ENCODE measurements around the gene DENND5B.
"Not testable (repeated sequence)": the region's sequence is repeated elsewhere in the genome, so short reads cannot be mapped to it uniquely, and the experiment has no call there.

DENND5B gene

GRCh38 chr12:31516702-31517101, 74.2 kb downstream of the DENND5B start:
- Histone ChIP-seq H3K4me3 (ENCODE audit: low read length) (no peak overlapping the region), H3K36me3 (ENCODE audit: control insufficient read depth, insufficient read depth, low read length) (no peaks in the 10 kb centered on the region), H3K9me3 (ENCODE audit: control insufficient read depth, low read length) (no peaks in the 10 kb centered on the region), H3K4me1 (ENCODE audit: control insufficient read depth, insufficient read depth, low read length) (no peaks in the 10 kb centered on the region), H3K27me3 (ENCODE audit: control insufficient read depth, insufficient read depth, low read length) (no peaks in the 10 kb centered on the region), H3K9ac (ENCODE audit: low read length) (no peak overlapping the region)

GRCh38 chr12:31514912-31515311, 76.0 kb downstream of the DENND5B start:
- no peaks in the 10 kb centered on the region for H3K27me3 ChIP-seq (ENCODE audit: control insufficient read depth, insufficient read depth, low read length)

GRCh38 chr12:31510034-31510433, 80.9 kb downstream of the DENND5B start:
- Histone ChIP-seq H3K9ac (ENCODE audit: low read length) (no peak overlapping the region), H3K27me3 (ENCODE audit: control insufficient read depth, insufficient read depth, low read length) (no peaks in the 10 kb centered on the region), H3K4me3 (ENCODE audit: low read length) (no peak overlapping the region), H3K36me3 (ENCODE audit: control insufficient read depth, insufficient read depth, low read length) (no peaks in the 10 kb centered on the region), H3K9me3 (ENCODE audit: control insufficient read depth, low read length) (no peaks in the 10 kb centered on the region), H3K4me1 (ENCODE audit: control insufficient read depth, insufficient read depth, low read length) (no peaks in the 10 kb centered on the region)

More at GRCh38 chr12:31514912-31515311, 76.0 kb downstream of the DENND5B start:
- H3K9me3 ChIP-seq (ENCODE audit: control insufficient read depth, low read length): no peaks in the 10 kb centered on the region
- no peaks in the 10 kb centered on the region for H3K4me1 ChIP-seq (ENCODE audit: control insufficient read depth, insufficient read depth, low read length)
- H3K4me3 ChIP-seq (ENCODE audit: low read length): no peak overlapping the region
- no peaks in the 10 kb centered on the region for H3K36me3 ChIP-seq (ENCODE audit: control insufficient read depth, insufficient read depth, low read length)
- no peak overlapping the region for H3K9ac ChIP-seq (ENCODE audit: low read length)

- no peaks in the 10 kb centered on the region for H3K36me3 ChIP-seq (ENCODE audit: control insufficient read depth, insufficient read depth, low read length)
- H3K27me3 ChIP-seq (ENCODE audit: control insufficient read depth, insufficient read depth, low read length): no peaks in the 10 kb centered on the region
- no peak overlapping the region for H3K9ac ChIP-seq (ENCODE audit: low read length)
- H3K4me3 ChIP-seq (ENCODE audit: low read length): no peak overlapping the region
- H3K9me3 ChIP-seq (ENCODE audit: control insufficient read depth, low read length): no peaks in the 10 kb centered on the region
- no peaks in the 10 kb centered on the region for H3K4me1 ChIP-seq (ENCODE audit: control insufficient read depth, insufficient read depth, low read length)
These were observed 82.3 kb downstream of the DENND5B start for GRCh38 chr12:31508436-31509150.

- no peak overlapping the region for H3K4me3 ChIP-seq (ENCODE audit: low read length)
- H3K9ac ChIP-seq (ENCODE audit: low read length): no peak overlapping the region
- H3K36me3 ChIP-seq (ENCODE audit: control insufficient read depth, insufficient read depth, low read length): no peaks in the 10 kb centered on the region
- H3K27me3 ChIP-seq (ENCODE audit: control insufficient read depth, insufficient read depth, low read length): no peaks in the 10 kb centered on the region
- H3K9me3 ChIP-seq (ENCODE audit: control insufficient read depth, low read length): no peaks in the 10 kb centered on the region
- H3K4me1 ChIP-seq (ENCODE audit: control insufficient read depth, insufficient read depth, low read length): no peaks in the 10 kb centered on the region
These were observed 83.0 kb downstream of the DENND5B start for GRCh38 chr12:31507966-31508365.

- no peaks in the 10 kb centered on the region for H3K36me3 ChIP-seq (ENCODE audit: control insufficient read depth, insufficient read depth, low read length)
- H3K9ac ChIP-seq (ENCODE audit: low read length): no peak overlapping the region
- no peaks in the 10 kb centered on the region for H3K9me3 ChIP-seq (ENCODE audit: control insufficient read depth, low read length)
- no peaks in the 10 kb centered on the region for H3K4me1 ChIP-seq (ENCODE audit: control insufficient read depth, insufficient read depth, low read length)
- H3K4me3 ChIP-seq (ENCODE audit: low read length): no peak overlapping the region
- no peaks in the 10 kb centered on the region for H3K27me3 ChIP-seq (ENCODE audit: control insufficient read depth, insufficient read depth, low read length)
These were observed 84.2 kb downstream of the DENND5B start for GRCh38 chr12:31506515-31507306.

GRCh38 chr12:31504625-31505222, 86.2 kb downstream of the DENND5B start:
- Histone ChIP-seq H3K4me3 (ENCODE audit: low read length) (no peak overlapping the region), H3K36me3 (ENCODE audit: control insufficient read depth, insufficient read depth, low read length) (no peaks in the 10 kb centered on the region), H3K27me3 (ENCODE audit: control insufficient read depth, insufficient read depth, low read length) (no peaks in the 10 kb centered on the region), H3K9ac (ENCODE audit: low read length) (no peak overlapping the region), H3K9me3 (ENCODE audit: control insufficient read depth, low read length) (no peaks in the 10 kb centered on the region), H3K4me1 (ENCODE audit: control insufficient read depth, insufficient read depth, low read length) (no peaks in the 10 kb centered on the region)

GRCh38 chr12:31501014-31501413, 89.9 kb downstream of the DENND5B start:
- not testable (repeated sequence) for H3K4me3 ChIP-seq (ENCODE audit: low read length); H3K9me3 ChIP-seq (ENCODE audit: control insufficient read depth, low read length); H3K9ac ChIP-seq (ENCODE audit: low read length); H3K4me1 ChIP-seq (ENCODE audit: control insufficient read depth, insufficient read depth, low read length); H3K36me3 ChIP-seq (ENCODE audit: control insufficient read depth, insufficient read depth, low read length); H3K27me3 ChIP-seq (ENCODE audit: control insufficient read depth, insufficient read depth, low read length)

GRCh38 chr12:31499567-31499966, 91.4 kb downstream of the DENND5B start:
- Histone ChIP-seq H3K9me3 (ENCODE audit: control insufficient read depth, low read length) (no peaks in the 10 kb centered on the region), H3K4me3 (ENCODE audit: low read length) (no peak overlapping the region), H3K36me3 (ENCODE audit: control insufficient read depth, insufficient read depth, low read length) (no peaks in the 10 kb centered on the region), H3K27me3 (ENCODE audit: control insufficient read depth, insufficient read depth, low read length) (no peaks in the 10 kb centered on the region), H3K4me1 (ENCODE audit: control insufficient read depth, insufficient read depth, low read length) (no peaks in the 10 kb centered on the region), H3K9ac (ENCODE audit: low read length) (no peak overlapping the region)

- Histone ChIP-seq H3K27me3 (ENCODE audit: control insufficient read depth, insufficient read depth, low read length) (no peaks in the 10 kb centered on the region), H3K4me3 (ENCODE audit: low read length) (no peak overlapping the region), H3K36me3 (ENCODE audit: control insufficient read depth, insufficient read depth, low read length) (no peaks in the 10 kb centered on the region), H3K4me1 (ENCODE audit: control insufficient read depth, insufficient read depth, low read length) (no peaks in the 10 kb centered on the region), H3K9ac (ENCODE audit: low read length) (no peak overlapping the region), H3K9me3 (ENCODE audit: control insufficient read depth, low read length) (no peaks in the 10 kb centered on the region)
These were observed 92.5 kb downstream of the DENND5B start for GRCh38 chr12:31498424-31498823.

- no peaks in the 10 kb centered on the region for H3K4me1 ChIP-seq (ENCODE audit: control insufficient read depth, insufficient read depth, low read length)
- no peak overlapping the region for H3K9ac ChIP-seq (ENCODE audit: low read length)
- no peaks in the 10 kb centered on the region for H3K36me3 ChIP-seq (ENCODE audit: control insufficient read depth, insufficient read depth, low read length)
- H3K9me3 ChIP-seq (ENCODE audit: control insufficient read depth, low read length): no peaks in the 10 kb centered on the region
- no peaks in the 10 kb centered on the region for H3K27me3 ChIP-seq (ENCODE audit: control insufficient read depth, insufficient read depth, low read length)
- no peak overlapping the region for H3K4me3 ChIP-seq (ENCODE audit: low read length)
These were observed 94.7 kb downstream of the DENND5B start for GRCh38 chr12:31496257-31496656.

GRCh38 chr12:31494455-31494854, 96.5 kb downstream of the DENND5B start:
- Histone ChIP-seq H3K9me3 (ENCODE audit: control insufficient read depth, low read length) (no peaks in the 10 kb centered on the region), H3K36me3 (ENCODE audit: control insufficient read depth, insufficient read depth, low read length) (no peaks in the 10 kb centered on the region), H3K27me3 (ENCODE audit: control insufficient read depth, insufficient read depth, low read length) (no peaks in the 10 kb centered on the region), H3K9ac (ENCODE audit: low read length) (no peak overlapping the region), H3K4me1 (ENCODE audit: control insufficient read depth, insufficient read depth, low read length) (no peaks in the 10 kb centered on the region), H3K4me3 (ENCODE audit: low read length) (no peak overlapping the region)

Measured in mucosa of stomach (tissue), 1 donor.